ENCODE measurements around the gene YTHDF1. TPM values are rescaled to one million over a fixed set of nuclear protein-coding genes. Genes with fewer than 3 reads are reported as not detected.

YTHDF1 gene
- total and polyA plus RNA-seq, 12 donors, result 15.3 to 31.6 (median 21.4) TPM

GRCh38 chr20:63210011-63210605, 5.8 kb downstream of the YTHDF1 start:
- H3K4me3 ChIP-seq, result no peak overlapping the region
- no peak for DNase-seq
- ATAC-seq, result no peak
- TF ChIP-seq, protein P1, sequence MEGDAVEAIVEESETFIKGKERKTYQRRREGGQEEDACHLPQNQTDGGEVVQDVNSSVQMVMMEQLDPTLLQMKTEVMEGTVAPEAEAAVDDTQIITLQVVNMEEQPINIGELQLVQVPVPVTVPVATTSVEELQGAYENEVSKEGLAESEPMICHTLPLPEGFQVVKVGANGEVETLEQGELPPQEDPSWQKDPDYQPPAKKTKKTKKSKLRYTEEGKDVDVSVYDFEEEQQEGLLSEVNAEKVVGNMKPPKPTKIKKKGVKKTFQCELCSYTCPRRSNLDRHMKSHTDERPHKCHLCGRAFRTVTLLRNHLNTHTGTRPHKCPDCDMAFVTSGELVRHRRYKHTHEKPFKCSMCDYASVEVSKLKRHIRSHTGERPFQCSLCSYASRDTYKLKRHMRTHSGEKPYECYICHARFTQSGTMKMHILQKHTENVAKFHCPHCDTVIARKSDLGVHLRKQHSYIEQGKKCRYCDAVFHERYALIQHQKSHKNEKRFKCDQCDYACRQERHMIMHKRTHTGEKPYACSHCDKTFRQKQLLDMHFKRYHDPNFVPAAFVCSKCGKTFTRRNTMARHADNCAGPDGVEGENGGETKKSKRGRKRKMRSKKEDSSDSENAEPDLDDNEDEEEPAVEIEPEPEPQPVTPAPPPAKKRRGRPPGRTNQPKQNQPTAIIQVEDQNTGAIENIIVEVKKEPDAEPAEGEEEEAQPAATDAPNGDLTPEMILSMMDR (IDR thresholded peaks at IDR 0.05), result no peak
- peaks cover 0 to 98% (median 37%) of the 10 kb centered on the region in 9 donors for H3K36me3 ChIP-seq
- H3K9me3 ChIP-seq, result no peaks in the 10 kb centered on the region
- intact Hi-C loops (cut with DNase I), result no loop called here
- WGBS, 2 donors, result 76 to 77% methylated on average over 11 of the region's 11 CpGs
- no peak overlapping the region for H3K27ac ChIP-seq
- peaks cover 10 to 70% (median 46%) of the 10 kb centered on the region in 9 donors for H3K4me1 ChIP-seq
- no peaks in the 10 kb centered on the region for H3K27me3 ChIP-seq

- H3K27ac ChIP-seq, result peak overlapping the region in 1 of 10 donors; percentile 62
- intact Hi-C loops (cut with DNase I), result no loop called here
- H3K36me3 ChIP-seq, result peaks cover 0 to 100% (median 48%) of the 10 kb centered on the region in 9 donors
- WGBS, 2 donors, result 72 to 82% methylated on average over 6 of the region's 6 CpGs
- peaks cover 3 to 56% (median 29%) of the 10 kb centered on the region in 9 donors for H3K4me1 ChIP-seq
- no peak overlapping the region for H3K4me3 ChIP-seq
- no peak for DNase-seq
- ATAC-seq, result peak in 3 of 8 donors; percentile 20 to 42 (median 27)
- TF ChIP-seq, protein P1 (IDR thresholded peaks at IDR 0.05), result no peak
- H3K9me3 ChIP-seq, result no peaks in the 10 kb centered on the region
- no peaks in the 10 kb centered on the region for H3K27me3 ChIP-seq
Measured at GRCh38 chr20:63208346-63208909, 7.5 kb downstream of the YTHDF1 start.

DNA sequence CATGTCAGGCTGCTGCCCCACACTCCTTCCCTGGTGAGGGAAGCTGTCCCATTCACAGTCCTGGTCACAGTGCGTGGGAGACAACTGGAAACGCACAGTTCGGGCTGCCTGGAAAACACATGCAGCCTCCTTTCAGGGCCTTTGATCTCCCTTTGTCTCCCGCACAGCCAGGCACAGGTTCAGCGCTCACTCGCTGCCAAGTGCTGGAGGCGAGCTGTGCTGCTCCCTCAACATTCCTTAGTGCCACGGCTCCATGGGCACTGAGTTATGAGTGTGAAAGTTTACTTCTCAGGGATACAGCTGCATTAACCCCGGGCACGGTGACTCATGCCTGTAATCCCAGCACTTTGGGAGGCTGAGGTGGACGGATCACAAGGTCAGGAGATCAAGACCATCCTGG, 9.1 kb downstream of the YTHDF1 start:
- intact Hi-C loops (cut with DNase I), result no loop called here
- TF ChIP-seq, protein P1 (IDR thresholded peaks at IDR 0.05), result no peak
- ATAC-seq (peak in 2 of 8 donors; percentile 33 to 55), DNase-seq (no peak)
- Histone ChIP-seq H3K4me1 (peaks cover 0 to 40% (median 14%) of the 10 kb centered on the region in 9 donors), H3K36me3 (peaks cover 3 to 100% (median 52%) of the 10 kb centered on the region in 9 donors), H3K27me3 (no peaks in the 10 kb centered on the region), H3K4me3 (no peak overlapping the region), H3K9me3 (no peaks in the 10 kb centered on the region), H3K27ac (no peak overlapping the region)
- WGBS, 2 donors, result 75 to 88% methylated on average over 11 of the region's 11 CpGs

DNA sequence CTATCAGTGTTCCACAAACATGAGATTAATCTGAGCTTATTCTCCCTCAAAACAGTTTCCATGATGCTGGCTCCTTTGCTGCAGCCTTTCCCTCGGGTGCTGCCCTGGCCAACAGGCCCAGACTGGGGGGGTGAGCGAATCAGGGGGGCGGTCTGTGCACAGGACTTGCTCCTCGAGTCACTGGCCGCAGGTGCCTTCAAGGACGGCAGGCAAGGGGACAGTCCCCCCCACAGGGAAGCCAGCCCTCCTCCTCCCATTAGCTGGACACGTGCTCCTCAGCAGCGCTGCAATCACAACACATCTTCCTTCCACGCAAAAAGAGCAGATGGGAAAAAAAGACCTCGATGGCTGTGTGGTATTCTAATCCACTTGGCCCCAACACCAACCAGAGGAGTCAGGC, 10.0 kb downstream of the YTHDF1 start:
- TF ChIP-seq, protein P1 (IDR thresholded peaks at IDR 0.05), result no peak
- no peak for DNase-seq
- Histone ChIP-seq H3K27me3 (no peaks in the 10 kb centered on the region), H3K9me3 (no peaks in the 10 kb centered on the region), H3K36me3 (peaks cover 3 to 100% (median 48%) of the 10 kb centered on the region in 9 donors), H3K27ac (no peak overlapping the region), H3K4me1 (peaks cover 0 to 35% (median 7%) of the 10 kb centered on the region in 9 donors), H3K4me3 (no peak overlapping the region)
- 78 to 79% methylated on average over 10 of the region's 10 CpGs for WGBS, 2 donors
- intact Hi-C loops (cut with DNase I), result no loop called here
- ATAC-seq, result no peak
